OCI-LY3 (cell line): ENCODE data around the gene EPHA10.

Experiments
- H2AFZ ChIP-seq: fragments of 200-600, 300-600 bp; shearing (Covaris generic); 2 replicates; pipeline ENCODE4 v1.6.0; 2014; ENCODE audit warnings: antibody characterized with exemption, low read depth, low read length
- H3K27ac ChIP-seq: fragments of 200-600, 300-600 bp; sonication (generic); 2 replicates; pipeline ENCODE4 v1.5.1; 2014; ENCODE audit warnings: mild to moderate bottlenecking, low read length, moderate library complexity, mixed read lengths
- H3K27me3 ChIP-seq: fragments of 200-600, 300-600 bp; sonication (generic); 2 replicates; pipeline ENCODE4 v1.6.1; 2014; ENCODE audit warnings: low read depth, low read length, mixed read lengths
- H3K36me3 ChIP-seq: fragments of 200-600, 300-600 bp; sonication (generic); replicated peaks from 2 replicates; pipeline ENCODE3; 2014; ENCODE audit warnings: low read depth, low read length, mixed read lengths
- H3K4me1 ChIP-seq: fragments of 300-600, 200-600 bp; sonication (generic); 2 replicates; pipeline ENCODE4 v1.6.1; 2014; ENCODE audit warnings: low read length, mixed read lengths
- H3K4me2 ChIP-seq: fragments of 200-600, 300-600 bp; sonication (generic); 2 replicates; pipeline ENCODE4 v1.6.1; 2014; ENCODE audit warnings: low read length, mixed read lengths
- H3K4me3 ChIP-seq: fragments of 300-600, 200-600 bp; sonication (generic); 2 replicates; pipeline ENCODE4 v1.5.1; 2014; ENCODE audit warnings: antibody characterized with exemption, mild to moderate bottlenecking, low read length, moderate library complexity
- H3K79me2 ChIP-seq: fragments of 300-600, 200-600 bp; shearing (Covaris generic); 2 replicates; pipeline ENCODE4 v1.6.1; 2014; ENCODE audit warnings: mild to moderate bottlenecking, low read length, mixed read lengths
- H3K9ac ChIP-seq: fragments of 300-600, 200-600 bp; shearing (Covaris generic); 2 replicates; pipeline ENCODE4 v1.6.0; 2014; ENCODE audit warnings: mild to moderate bottlenecking, low read length, moderate library complexity
- H3K9me3 ChIP-seq: fragments of 200-600, 300-600 bp; shearing (Covaris generic); 2 replicates; pipeline ENCODE4 v1.6.1; 2014; ENCODE audit warnings: low read length, mixed read lengths; ENCODE audit not compliant: insufficient read depth
- H4K20me1 ChIP-seq: fragments of 200-600, 300-600 bp; sonication (generic); 2 replicates; pipeline ENCODE4 v1.6.1; 2016; ENCODE audit warnings: low read length, mixed read lengths; ENCODE audit not compliant: insufficient read depth
- EZH2phosphoT487 ChIP-seq: fragments of 200-600 bp; shearing (Covaris generic); IDR thresholded peaks from 2 replicates; pipeline ENCODE4 v1.6.1; 2018; ENCODE audit warnings: antibody characterized with exemption, mixed run types, low read depth
- TF ChIP-seq, protein P1 (sequence below): fragments of 200-600, 300-600 bp; sonication (generic); IDR thresholded peaks from 2 replicates; pipeline ENCODE4 v1.5.1; 2014; ENCODE audit warnings: antibody characterized with exemption, low read length, low read depth

The EPHA10 gene

DNA sequence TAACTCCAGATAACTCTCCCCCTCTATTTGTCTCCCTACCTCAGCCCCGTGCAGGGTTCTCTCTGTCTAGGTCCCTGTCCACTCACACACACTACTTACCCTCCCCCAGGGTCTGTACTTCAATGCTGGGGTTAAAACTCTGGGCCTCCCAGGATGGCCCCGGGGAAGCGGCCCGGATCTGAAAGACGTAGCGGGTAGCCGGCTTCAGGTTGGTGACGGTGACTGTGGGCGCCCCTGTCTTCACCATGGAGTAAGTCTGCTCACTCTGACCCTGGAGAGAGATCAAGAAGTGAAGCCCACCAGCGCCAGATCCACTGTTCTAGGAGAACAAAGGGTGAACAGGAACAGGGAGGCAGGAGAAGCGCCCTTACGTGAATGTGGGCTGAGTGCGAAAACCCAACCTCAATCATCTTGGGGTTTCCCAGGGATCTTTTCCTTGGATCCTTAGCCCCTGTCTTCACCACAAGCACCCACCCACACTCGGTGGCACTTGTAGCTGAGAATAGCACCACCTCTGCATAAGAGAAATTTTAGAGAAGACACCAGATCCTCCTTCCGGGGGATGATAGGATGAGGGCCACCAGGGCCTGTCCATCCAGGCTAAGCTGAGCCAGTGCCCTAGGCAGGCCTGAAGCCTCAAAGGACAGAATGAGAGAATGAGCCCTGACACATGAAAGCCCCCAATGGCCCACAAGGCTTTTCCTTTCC lies 33.5 kb downstream of the EPHA10 start:
- Histone ChIP-seq H2AFZ (no peak overlapping the region), H3K27me3 (no peaks in the 10 kb centered on the region), H3K4me2 (no peak overlapping the region), H3K9me3 (no peaks in the 10 kb centered on the region), H3K36me3 (no peaks in the 10 kb centered on the region), H3K4me3 (no peak overlapping the region), H3K4me1 (no peaks in the 10 kb centered on the region), H3K9ac (no peak overlapping the region), H4K20me1 (no peaks in the 10 kb centered on the region), H3K79me2 (no peaks in the 10 kb centered on the region), H3K27ac (no peak overlapping the region)
- TF ChIP-seq, protein P1, sequence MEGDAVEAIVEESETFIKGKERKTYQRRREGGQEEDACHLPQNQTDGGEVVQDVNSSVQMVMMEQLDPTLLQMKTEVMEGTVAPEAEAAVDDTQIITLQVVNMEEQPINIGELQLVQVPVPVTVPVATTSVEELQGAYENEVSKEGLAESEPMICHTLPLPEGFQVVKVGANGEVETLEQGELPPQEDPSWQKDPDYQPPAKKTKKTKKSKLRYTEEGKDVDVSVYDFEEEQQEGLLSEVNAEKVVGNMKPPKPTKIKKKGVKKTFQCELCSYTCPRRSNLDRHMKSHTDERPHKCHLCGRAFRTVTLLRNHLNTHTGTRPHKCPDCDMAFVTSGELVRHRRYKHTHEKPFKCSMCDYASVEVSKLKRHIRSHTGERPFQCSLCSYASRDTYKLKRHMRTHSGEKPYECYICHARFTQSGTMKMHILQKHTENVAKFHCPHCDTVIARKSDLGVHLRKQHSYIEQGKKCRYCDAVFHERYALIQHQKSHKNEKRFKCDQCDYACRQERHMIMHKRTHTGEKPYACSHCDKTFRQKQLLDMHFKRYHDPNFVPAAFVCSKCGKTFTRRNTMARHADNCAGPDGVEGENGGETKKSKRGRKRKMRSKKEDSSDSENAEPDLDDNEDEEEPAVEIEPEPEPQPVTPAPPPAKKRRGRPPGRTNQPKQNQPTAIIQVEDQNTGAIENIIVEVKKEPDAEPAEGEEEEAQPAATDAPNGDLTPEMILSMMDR, result no peak
- TF ChIP-seq EZH2phosphoT487, result no peak

DNA sequence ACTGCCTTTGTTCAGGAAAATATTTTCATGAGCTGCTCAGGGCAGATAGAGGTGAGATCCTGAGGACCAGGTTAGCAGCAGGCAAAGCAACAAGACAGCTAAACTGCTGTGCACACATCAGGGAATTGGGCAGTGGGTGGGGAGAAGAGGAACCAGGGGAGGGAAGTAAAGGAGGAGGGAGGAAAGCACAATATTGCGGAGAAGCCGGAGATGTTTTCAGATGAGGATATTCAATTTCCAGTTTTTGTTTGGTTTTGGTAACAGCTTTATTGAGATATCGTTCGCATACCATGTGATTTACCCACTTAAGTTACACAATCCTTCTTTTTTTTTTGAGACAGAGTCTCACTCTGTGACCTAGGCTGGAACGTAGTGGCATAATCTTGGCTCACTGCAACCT lies 34.5 kb downstream of the EPHA10 start:
- Histone ChIP-seq H3K4me2 (no peak overlapping the region), H3K36me3 (no peaks in the 10 kb centered on the region), H3K9ac (no peak overlapping the region), H3K27me3 (no peaks in the 10 kb centered on the region), H3K4me1 (no peaks in the 10 kb centered on the region), H4K20me1 (no peaks in the 10 kb centered on the region), H2AFZ (no peak overlapping the region), H3K27ac (no peak overlapping the region), H3K79me2 (no peaks in the 10 kb centered on the region), H3K4me3 (no peak overlapping the region), H3K9me3 (no peaks in the 10 kb centered on the region)
- TF ChIP-seq, protein P1, result no peak
- no peak for TF ChIP-seq EZH2phosphoT487

- H3K9ac ChIP-seq, result no peak overlapping the region
- no peak overlapping the region for H3K27ac ChIP-seq
- H2AFZ ChIP-seq, result no peak overlapping the region
- no peak overlapping the region for H3K4me2 ChIP-seq
- H3K9me3 ChIP-seq, result no peaks in the 10 kb centered on the region
- H3K27me3 ChIP-seq, result no peaks in the 10 kb centered on the region
- H3K4me3 ChIP-seq, result no peak overlapping the region
- TF ChIP-seq, protein P1, result no peak
- no peak for TF ChIP-seq EZH2phosphoT487
- no peaks in the 10 kb centered on the region for H3K79me2 ChIP-seq
- H3K4me1 ChIP-seq, result no peaks in the 10 kb centered on the region
- H3K36me3 ChIP-seq, result no peaks in the 10 kb centered on the region
- no peaks in the 10 kb centered on the region for H4K20me1 ChIP-seq
Observed at GRCh38 chr1:37728416-37728815, 36.5 kb downstream of the EPHA10 start.

DNA sequence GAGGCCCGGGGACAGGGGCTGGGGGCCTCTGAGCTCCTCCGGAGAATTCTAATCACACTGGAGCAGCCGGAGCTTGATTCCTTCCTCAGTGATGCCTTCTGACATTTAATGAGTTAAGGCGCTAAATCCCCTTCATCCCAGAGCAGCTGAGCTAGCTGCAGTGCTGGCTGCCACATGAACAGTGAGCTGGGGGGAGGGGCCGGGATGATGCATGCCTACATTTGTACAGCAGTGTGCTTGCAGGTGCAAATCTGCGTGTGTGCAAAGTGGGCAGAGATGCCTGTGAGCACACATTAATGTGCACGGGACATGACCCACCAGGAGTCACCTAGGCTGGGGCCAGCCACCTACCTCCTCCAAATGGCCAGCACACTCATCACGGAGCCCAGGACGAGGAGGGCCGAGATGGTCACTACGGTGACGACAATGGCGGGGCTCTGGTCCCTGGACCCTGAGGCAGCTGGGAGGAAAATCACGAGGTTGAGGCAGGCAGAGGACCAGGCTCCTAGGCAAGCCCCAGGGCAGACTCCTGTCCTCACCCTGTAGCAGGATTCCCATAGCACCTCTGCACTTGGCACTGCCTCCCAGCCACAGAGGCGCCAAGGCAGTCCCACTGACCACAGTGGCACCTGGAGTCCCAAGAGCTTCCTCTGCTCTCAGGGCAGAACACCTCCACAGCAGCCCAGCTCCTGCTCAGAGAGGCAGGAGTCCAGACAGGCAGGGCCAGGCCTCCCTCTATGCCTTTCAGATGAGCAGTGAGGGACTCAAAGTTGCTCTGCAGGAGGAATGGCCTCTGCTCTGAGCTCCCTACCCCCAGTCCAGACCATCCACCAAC lies 38.0 kb downstream of the EPHA10 start:
- H3K4me3 ChIP-seq, result no peak overlapping the region
- TF ChIP-seq EZH2phosphoT487, result no peak
- TF ChIP-seq, protein P1, result no peak
- no peak overlapping the region for H3K9ac ChIP-seq
- peaks cover 3% of the 10 kb centered on the region; the same call in 1 of the 2 replicates for H3K4me1 ChIP-seq
- no peak overlapping the region for H2AFZ ChIP-seq
- H3K27me3 ChIP-seq, result no peaks in the 10 kb centered on the region
- no peaks in the 10 kb centered on the region for H3K36me3 ChIP-seq
- no peak overlapping the region for H3K4me2 ChIP-seq
- no peak overlapping the region for H3K27ac ChIP-seq
- no peaks in the 10 kb centered on the region for H3K79me2 ChIP-seq
- no peaks in the 10 kb centered on the region for H4K20me1 ChIP-seq
- H3K9me3 ChIP-seq, result no peaks in the 10 kb centered on the region
